Measurements from ENCODE around the gene IGFBPL1.

IGFBPL1 gene

GRCh38 chr9:38445154-38446043, 21.1 kb upstream of the IGFBPL1 start:
- DNase-seq (ENCODE audit: low read depth) = no peak
- TF ChIP-seq CTCF (IDR thresholded peaks at IDR 0.05; ENCODE audit: low read depth, low read length, missing control alignments) = peak; percentile 21
- no peak overlapping the region for H3K4me3 ChIP-seq (ENCODE audit: low read depth, low read length)

GRCh38 chr9:38443597-38443996, 19.3 kb upstream of the IGFBPL1 start:
- TF ChIP-seq CTCF (IDR thresholded peaks at IDR 0.05; ENCODE audit: low read depth, low read length, missing control alignments) = no peak
- no peak overlapping the region for H3K4me3 ChIP-seq (ENCODE audit: low read depth, low read length)
- DNase-seq (ENCODE audit: low read depth) = no peak

GRCh38 chr9:38443181-38443580, 18.9 kb upstream of the IGFBPL1 start:
- H3K4me3 ChIP-seq (ENCODE audit: low read depth, low read length) = no peak overlapping the region
- DNase-seq (ENCODE audit: low read depth) = no peak
- TF ChIP-seq CTCF (IDR thresholded peaks at IDR 0.05; ENCODE audit: low read depth, low read length, missing control alignments) = no peak

GRCh38 chr9:38442473-38443096, 18.3 kb upstream of the IGFBPL1 start:
- H3K4me3 ChIP-seq (ENCODE audit: low read depth, low read length) = no peak overlapping the region
- DNase-seq (ENCODE audit: low read depth) = no peak
- no peak for TF ChIP-seq CTCF (IDR thresholded peaks at IDR 0.05; ENCODE audit: low read depth, low read length, missing control alignments)

- TF ChIP-seq CTCF (IDR thresholded peaks at IDR 0.05; ENCODE audit: low read depth, low read length, missing control alignments) = no peak
- no peak for DNase-seq (ENCODE audit: low read depth)
- H3K4me3 ChIP-seq (ENCODE audit: low read depth, low read length) = no peak overlapping the region
Measured at GRCh38 chr9:38441347-38442085, 17.3 kb upstream of the IGFBPL1 start.

- no peak for DNase-seq (ENCODE audit: low read depth)
- no peak for TF ChIP-seq CTCF (IDR thresholded peaks at IDR 0.05; ENCODE audit: low read depth, low read length, missing control alignments)
- H3K4me3 ChIP-seq (ENCODE audit: low read depth, low read length) = no peak overlapping the region
Measured at GRCh38 chr9:38440516-38440915, 16.3 kb upstream of the IGFBPL1 start.
